Retina (tissue), 1 donor: ENCODE data around the gene IQCB1.
"Not testable (repeated sequence)": the region's sequence is repeated elsewhere in the genome, so short reads cannot be mapped to it uniquely, and the experiment has no call there.

Experiments
- DNase-seq: peaks from one replicate; pipeline ENCODE4 v3.0.0-alpha.2; 2016

Gene IQCB1

DNA sequence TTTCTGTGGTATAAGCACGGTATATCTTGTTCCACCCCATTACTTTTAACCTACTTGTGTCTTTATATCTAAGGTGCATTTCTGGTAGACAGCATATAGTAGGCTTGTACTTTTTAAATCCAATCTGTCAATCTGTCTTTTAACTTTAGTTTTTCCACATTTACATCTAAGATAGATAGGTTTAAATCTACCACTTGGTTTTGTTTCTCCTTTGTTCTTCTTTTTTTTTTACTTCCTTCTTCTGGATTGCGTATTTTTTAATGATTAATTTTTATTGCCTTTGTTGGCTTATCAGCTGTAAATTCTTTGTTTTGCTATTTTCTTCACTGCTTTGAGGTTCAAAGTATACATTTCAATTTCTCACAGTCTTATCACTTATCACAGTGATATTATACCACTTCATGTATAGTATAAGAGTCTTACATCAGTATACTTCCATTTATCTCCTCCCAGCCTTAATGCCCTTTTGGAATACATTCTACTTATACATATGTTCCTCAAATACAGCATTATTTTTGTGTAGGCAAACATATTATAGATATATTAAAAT, 31.0 kb downstream of the IQCB1 start:
- DNase-seq = no peak

DNA sequence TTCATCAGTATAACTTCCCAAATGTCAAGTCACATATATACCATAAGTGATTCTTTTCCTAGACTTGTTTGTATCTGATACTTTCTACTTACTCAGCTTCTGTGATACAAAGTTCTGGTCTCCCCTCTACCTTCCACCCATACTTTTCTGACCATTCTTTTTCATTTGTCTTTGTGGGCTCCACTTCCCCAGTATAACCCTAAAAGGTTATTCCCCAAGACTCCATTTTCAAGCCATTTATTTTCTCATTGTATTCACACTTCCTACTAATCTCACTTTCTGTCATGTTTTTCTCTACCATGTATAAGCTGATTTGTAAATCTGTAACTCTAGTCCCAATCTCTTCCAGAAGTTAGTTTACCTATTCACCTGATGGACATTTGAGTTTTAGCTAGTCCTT, 34.0 kb downstream of the IQCB1 start:
- no peak for DNase-seq

DNA sequence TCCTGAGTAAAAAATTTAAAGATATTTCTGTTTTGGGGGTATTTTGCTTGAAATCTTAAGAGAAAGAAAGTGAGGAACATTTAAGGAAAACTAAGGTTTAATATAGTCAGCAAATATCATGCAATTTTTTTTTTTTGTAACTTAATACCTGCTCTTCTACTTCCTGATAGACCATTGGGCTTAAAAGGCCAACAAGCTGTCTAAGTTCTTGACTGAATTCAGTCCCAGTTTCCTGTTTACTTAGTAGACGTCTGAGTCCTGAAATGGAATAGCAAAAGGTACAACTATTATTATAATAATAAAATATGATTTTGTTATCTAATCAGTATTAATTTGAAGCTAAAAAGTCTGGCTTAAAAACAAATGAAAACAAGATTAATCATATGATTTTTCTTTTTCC, 37.9 kb downstream of the IQCB1 start:
- DNase-seq = no peak

DNA sequence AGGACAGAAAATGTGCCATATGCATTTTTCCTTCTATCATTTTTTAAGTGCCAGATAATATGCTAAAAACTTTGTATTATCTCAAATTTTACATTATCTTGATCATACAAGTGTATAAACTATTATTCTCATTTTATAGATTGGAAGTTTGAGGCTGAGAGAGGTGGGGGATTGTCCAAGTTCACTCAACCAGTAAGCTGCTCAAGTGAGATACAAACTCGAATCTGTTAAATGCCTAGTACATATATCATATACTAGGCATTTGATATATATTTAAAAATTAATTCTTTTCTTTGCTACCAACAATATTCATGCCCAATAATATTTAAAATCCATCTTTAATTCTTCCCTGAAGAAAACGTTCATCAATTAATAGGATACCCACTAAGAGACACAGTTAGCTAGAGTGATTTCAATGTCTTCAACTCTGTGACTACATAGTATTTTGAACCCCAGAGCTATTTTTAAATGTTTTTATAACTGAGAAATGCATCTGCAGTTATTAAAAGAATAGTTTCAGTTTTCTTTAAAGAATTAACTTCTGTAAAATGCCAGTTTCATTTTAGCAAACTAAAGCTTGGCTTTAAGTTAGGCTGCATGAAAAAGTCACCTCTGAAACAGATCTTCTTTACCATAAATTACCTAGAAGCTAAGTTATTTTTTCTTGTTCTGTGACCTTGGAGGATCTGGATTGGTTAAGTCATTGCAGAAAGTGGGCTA, 40.4 kb downstream of the IQCB1 start:
- no peak for DNase-seq

DNA sequence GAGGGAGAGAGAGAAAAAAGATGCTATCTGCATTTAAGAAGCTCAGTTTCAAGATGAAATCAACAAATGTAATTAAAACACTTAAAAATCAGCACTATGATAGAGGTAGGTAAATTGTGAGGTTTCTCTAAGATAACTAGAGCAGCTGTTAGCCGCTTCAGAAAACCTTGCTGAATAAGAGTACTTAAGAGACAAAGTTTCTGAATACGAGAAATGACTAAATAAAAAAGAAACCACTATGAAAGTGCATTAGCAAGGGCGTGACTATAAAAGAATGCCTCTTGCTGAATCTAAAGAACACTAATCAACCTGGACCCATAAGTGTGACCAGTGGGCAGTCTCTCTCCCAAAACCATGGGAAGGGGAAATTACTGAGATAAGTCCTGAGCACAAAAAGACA, 41.8 kb downstream of the IQCB1 start:
- no peak for DNase-seq

DNA sequence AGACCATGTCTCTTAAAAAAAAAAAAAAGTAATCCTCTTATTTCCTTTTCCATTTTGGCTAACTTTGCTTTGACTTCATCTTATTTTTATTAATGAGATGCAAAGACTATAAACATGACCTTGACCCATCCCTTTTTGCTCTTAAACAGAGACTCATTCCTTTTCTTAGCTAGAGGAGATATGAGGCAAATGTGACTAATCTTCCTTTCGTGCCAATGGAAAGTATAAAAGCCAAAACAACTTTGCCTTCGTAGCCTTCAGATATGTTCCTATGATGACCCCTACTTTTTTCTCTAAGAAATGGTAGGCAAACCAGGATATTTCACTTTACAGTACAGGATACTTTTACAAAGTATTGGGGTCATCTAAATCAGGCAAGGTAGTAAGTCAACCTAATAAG, 48.4 kb downstream of the IQCB1 start:
- DNase-seq = no peak

DNA sequence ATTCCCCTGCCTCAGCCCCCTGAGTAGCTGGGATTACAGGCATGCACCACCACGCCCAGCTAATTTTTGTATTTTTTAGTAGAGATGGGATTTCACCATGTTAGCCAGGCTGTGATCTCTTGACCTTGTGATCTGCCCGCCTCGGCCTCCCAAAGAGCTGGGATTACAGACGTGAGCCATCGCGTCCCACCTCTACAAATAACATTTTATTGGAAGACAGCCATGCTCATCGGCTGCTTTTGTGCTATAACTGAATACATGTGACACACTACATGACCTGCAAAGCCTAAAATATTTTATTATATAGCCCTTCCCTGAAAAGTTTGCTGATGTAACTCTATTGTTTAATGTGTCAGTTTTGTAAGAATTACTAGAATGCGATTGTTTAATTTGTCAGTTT, 52.1 kb downstream of the IQCB1 start:
- DNase-seq = not testable (repeated sequence)

DNA sequence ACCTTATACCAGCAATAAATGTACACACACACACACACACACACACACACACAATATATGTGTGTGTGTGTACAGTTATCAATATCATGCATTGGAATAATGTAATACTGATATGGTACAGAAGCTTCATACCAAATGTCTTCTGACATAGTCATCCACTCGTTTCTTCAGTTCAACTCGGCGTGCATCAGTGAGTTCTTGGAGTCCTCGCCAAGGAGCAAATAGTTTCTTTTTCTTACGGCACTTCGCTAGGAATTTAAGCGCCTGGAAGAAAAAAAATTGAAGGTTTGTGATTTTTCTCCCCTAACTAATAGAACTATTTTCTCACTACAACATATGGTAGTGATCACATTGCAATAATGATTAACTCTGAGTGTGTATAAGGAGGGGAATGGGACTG, 53.2 kb downstream of the IQCB1 start:
- DNase-seq = no peak

DNA sequence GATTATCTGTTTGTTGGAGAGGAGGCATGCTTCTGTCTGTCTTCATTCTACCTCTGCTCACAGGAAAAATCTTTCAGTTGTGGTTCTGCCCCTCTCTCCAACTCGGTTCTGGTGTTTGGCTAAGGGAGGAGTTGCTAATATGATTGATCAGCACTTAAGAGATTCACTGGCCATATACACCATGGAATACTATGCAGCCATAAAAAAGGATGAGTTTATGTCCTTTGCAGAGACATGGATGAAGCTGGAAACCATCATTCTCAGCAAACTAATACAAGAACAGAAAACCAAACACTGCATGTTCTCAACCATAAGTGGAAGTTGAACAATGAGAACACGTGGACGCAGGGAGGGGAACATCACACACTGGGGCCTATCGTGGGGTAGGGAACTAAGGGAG, 59.8 kb downstream of the IQCB1 start:
- not testable (repeated sequence) for DNase-seq

DNA sequence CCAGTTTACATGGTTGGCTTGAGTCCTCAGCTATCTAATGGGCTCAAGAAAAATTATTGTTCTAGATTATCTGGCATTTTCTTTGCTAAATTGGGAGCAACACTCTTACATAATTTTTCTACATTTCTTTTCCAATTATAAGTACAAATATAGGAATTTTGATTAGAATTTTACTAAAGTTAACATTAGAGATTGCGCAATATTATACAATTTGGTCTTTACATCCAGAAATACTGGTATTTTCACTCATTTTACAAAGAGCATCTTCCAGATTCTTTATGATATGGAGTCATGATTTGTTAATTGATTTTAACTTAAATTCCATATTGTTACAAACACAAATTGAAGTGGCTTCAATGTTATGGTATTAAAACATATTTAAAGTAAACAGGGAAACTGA, 65.6 kb downstream of the IQCB1 start:
- DNase-seq = no peak

DNA sequence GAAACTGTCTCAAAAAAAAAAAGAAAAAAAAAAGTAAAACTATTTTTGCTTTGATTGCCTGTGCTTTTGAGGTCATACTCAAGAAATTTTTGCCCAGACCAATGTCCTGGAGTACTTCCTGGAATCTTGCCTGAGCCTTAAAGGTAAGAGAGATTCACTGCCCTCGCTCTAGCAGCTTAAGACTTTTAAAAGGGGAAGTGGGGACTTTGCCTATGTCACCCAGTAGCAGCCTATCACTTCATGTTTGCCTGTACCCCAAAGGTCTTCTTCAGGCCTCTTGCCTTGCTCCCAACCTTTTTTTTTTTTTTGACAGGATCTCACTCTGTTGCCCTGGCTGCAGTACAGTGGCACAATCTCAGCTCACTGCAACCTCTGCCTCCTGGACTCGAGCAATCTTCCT, 66.4 kb downstream of the IQCB1 start:
- DNase-seq = no peak

DNA sequence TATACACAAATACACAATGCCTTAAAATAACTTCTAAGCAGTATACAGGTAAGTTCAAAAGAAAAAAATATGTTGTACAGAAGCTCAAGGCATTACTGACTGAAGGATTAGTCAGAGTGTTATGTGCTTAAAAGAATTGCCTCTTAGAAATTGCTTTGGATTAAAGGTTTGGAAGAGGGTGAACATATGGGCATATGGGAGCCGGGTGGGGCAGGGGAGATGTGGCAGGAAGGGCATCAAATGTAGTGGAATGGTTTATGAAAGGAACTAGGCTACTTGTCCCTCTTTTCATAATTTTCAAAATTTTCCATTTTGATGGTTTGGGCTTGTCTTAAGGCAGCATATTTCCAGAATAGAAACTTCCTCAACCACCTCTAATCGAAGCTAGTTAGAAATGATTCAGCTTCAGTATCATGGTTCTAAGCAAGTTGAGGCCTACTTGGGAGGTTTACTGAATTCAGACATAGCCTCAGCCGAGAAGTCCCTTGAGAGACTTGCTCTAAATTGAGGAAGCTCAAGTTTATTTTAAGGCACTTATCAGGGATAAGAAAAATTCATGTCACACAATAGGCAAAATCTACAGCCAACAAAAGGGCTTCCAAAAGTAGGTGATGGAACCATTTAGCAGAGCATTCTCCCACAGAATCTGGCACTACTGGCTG, 75.2 kb downstream of the IQCB1 start:
- DNase-seq = no peak

DNA sequence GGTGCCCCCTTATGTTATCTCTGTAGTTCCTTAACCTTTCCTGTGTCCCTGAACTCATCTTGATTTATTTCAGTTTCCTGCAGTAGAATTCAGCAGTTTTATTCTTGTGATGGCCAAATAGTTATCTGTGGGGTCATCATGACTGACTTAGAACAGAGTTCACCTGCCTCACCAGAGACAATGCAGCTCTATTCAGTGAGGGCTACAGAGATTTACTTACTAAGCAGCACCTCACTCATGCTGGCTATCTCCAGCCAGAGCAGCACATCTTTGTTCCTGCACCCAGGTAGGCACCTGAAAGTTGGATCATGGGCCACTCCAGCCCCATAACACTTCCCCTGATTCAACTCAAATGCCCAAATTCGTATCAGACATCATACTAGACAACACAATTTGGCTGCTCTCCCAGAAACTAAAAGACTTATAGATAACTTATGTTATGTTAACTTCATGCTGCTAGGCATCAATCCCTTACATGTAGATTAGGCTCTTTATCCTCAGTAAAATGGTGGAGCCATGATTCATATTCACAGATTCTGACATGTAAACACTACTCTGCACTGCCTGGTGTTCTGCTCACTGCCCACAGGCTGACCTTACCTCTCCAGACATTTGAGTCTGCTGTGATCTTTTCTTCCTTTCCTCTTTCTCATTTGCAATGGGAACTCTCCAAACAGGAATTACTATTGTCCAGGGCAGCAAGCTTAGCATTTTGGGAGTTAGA, 76.0 kb downstream of the IQCB1 start:
- DNase-seq = no peak

DNA sequence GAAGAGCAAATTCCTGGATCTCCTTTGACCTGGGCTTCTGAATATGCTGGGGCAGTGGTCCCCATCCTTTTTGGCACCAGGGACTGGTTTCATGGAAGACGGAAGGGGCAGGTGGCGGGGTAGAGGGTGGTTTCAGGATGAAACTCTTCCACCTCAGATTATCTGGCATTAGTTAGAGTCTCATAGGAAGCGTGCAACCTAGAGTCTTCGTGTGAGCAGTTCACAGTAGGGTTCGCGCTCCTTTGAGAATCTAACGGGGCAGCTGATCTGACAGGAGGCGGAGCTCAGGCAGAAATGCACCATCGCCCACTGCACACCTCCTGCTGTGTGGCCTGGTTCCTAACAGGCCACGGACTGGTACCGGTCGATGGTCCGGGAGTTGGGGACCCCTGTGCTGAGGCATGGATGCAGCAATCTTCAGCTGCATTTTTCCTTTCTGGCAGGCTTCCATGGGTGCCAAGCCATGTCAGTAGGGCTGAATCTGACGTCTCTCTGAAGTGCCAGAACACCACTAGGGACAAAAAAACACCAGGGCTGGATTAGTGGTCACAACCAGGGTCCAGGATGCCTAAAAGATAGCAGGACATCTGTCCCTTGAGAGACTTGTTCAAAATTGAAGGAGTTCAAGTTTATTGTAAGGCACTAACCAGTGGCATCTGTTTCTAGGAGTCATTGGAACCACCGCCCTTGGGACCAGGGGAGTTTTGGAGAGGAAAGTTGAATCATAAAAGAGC, 76.9 kb downstream of the IQCB1 start:
- no peak for DNase-seq

DNA sequence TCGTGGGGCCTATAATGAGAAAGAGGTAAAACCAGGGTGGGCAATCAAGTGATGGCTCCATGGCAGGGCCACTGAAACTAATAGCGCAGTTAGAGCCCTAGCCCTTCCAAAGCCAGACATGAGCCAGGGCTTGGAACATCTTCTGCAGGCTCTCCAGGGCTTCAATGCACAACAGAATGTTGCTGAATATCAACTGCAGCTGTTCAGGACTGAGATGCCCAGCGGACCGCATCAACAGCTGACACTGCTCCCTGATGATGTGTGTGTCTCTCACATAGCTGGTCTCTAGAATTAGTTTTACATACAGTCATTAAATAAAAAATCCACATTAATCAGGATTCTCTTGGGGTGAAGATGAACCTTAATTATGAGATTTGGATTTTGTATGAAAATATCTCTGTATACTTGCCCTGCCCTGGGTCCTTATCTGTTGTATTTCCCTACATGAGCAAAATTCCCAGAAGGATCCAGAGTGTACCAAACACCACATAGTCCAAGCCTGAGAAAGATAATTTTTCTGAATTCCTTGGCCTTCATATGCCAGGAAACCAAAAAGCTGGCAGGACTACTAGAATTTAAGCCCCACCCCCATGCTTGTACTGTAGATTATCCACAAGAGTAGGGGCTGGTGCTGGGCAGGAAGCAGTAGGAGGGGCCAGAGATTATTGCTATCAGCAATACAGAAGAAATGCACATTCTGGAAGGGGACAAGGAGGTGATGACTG, 77.6 kb downstream of the IQCB1 start:
- DNase-seq = no peak

DNA sequence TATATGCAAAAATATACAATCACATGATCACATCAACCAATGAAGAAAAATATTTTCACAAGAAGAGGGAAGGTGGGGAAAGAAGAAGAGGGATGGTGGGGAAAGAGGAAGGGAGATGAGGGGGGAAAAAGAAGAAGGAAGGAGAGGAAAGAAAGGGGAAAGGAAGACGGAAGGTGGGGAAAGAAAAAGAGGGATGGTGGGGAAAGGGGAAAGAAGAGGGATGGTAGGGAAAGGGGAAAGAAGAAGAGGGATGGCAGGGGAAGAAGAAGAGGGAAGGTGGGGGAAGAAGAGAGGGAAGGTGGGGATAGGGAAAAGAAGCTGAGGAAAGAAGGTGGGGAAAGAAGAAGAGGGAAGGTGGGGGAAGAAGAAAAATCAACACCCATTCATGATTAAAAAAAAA, 82.1 kb downstream of the IQCB1 start:
- DNase-seq = no peak

DNA sequence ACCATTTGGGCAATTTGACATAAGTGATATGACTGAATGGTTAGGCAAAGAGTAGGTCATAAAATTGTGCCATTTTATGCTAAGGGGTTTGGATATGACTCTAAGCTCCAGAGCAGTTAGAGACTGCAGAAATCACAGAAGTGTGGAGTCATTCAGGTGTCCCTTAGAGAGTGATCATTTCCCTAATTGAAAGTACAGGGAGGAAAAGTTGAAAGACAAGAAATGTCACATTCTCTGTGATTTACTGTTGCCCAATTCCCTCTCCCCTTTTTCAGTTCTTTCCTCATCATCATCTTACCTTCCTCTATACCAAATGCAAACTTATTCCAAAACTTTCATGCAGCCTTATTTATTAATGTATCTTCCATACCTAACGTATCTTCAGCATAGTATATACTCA, 82.6 kb downstream of the IQCB1 start:
- DNase-seq = no peak

DNA sequence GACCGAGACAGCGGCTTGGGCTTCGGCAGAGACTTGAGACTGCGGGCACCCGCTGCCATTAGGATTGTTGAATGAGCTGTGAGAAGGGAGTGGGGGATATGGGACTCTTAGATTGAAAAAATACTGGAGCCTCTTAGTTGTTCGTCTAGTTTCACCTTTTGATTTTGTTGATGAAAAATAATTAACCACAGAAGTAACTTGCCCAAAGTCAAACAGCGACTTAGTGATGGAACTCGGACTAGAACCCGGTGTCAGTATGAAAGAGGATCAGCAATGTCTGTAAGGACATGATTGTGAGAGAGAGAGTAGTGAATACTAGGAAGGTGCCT, 84.8 kb downstream of the IQCB1 start:
- DNase-seq = no peak

DNA sequence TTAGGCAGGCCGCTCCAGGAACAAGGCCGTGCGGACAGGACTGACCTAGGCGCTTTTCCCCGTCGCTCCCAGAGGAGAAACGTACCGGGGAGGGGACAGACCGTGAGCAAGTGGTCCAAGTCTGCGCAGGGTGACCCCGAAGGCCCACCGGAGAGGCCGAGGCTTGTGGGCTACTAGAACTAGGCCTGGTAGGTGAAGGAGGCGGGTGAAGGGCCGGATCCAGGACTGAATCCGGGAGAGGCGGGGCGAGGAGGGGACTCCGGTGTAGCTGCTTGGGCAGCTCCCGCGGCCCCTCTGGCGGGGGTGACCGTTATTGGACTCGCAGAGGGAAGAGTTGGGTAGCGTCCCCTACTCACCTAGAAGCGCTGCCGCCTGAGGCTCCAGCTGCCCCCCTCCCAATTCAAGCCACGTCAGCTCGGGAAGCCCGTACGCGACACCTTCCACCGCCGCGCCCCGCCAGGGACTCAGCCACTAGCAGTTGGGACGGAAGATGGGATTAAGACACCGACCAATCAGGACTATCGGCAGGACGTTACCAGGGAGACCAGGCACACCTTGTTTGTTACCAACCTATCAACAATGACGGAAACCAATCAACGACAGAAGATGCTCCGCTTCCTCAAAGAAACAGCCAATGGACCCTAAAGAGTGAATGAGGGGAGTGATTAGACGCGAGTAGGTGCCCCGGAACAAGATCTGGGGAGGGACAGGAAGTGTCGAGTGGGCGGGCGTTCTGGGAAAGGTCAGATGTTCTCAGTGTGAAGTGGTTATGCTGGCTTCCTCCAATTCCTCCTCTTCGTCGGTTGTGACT, 85.4 kb downstream of the IQCB1 start, which contains the start of gene GOLGB1:
GOLGB1 (minus strand) TSS at position 466 of the 811 bp plus-strand sequence. CDS start 18,770 bp downstream, outside the sequence.
- DNase-seq = peak; percentile 96

DNA sequence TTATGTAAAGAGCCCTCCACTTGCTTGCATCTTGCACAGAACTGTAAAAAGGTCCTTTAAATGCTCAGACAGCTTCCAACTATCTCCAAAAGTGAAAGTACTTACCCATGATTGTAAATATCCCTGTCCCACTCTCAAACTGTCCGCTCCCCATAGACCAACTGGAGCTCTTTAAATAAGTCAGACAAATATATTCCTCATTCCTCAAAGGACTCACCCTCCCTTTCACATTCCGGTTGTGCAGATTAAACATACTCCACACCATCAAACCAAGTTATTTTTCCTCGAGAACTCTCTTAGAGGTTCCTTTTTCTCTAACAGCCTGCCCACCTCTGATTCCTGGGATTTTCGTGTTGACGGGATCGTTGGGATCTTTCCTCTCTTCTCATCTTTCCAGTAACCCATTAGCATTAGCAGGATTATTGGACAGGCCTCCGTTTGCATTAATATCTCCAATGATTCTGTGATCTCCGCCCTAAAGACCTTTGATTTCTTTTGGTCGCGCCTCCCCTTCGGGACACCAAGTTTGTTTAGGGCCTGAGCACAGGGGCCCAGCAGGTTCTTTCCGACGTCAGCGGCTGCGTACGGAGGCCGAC, 86.1 kb downstream of the IQCB1 start:
- DNase-seq = no peak

DNA sequence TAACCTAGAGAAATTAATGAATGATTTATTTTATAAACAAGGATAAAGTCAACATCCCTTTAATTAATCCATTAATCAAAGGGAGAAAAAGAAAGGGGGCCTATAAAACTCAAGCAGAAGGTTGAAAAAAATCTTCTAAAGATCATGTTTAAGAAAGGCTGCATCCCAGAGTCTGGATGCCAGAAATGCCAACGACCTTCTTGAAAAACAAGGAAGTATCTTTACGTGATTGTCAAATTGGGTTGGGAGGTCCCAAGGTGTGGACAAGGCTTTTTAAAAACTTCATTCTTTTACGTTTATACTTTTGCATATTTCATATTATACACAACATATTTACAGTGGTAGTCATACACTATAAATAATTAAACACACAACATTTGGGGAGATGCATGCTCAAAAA, 86.9 kb downstream of the IQCB1 start:
- no peak for DNase-seq
